HFFc6 (cell line): ENCODE measurements around the gene C22orf42. TPM values are rescaled to one million over a fixed set of nuclear protein-coding genes. Genes with fewer than 3 reads are reported as not detected.

Experiments
- DNase-seq: peaks from one replicate; pipeline ENCODE4 v3.0.0-alpha.2; 2018
- H3K27ac Mint-ChIP-seq: 2 replicates; pipeline ENCODE4 v1.8.0; 2020; ENCODE audit warnings: mild to moderate bottlenecking, mixed read lengths
- H3K27me3 Mint-ChIP-seq: 2 replicates; pipeline ENCODE4 v1.8.0; 2021; ENCODE audit warnings: mild to moderate bottlenecking, moderate library complexity, mixed read lengths; ENCODE audit not compliant: insufficient read depth
- H3K36me3 Mint-ChIP-seq: 2 replicates; pipeline ENCODE4 v1.8.0; 2021; ENCODE audit warnings: low read depth, mixed read lengths
- H3K4me1 Mint-ChIP-seq: 2 replicates; pipeline ENCODE4 v1.8.0; 2020; ENCODE audit warnings: low read depth, mixed read lengths
- H3K4me3 Mint-ChIP-seq: 2 replicates; pipeline ENCODE4 v1.8.0; 2020; ENCODE audit warnings: mild to moderate bottlenecking, moderate library complexity, mixed read lengths
- H3K9me3 Mint-ChIP-seq: 2 replicates; pipeline ENCODE4 v1.8.0; 2020; ENCODE audit warnings: mild to moderate bottlenecking, mixed read lengths
- CTCF ChIP-seq: fragments of 200-600 bp; sonication (generic); IDR thresholded peaks from 2 replicates; pipeline ENCODE4 v1.5.0; 2021; ENCODE audit warnings: antibody characterized with exemption, mild to moderate bottlenecking
- total RNA-seq, 6 experiments: library from RNA; stranded (reverse); fragmentation: NEBNext Ultra II Directional; extraction: Animal tissue kit (Norgen Biotek cat#: 25700); gene quantifications; 2 replicates in 1 of 6; 3 replicates in 5 of 6; pipeline ENCODE4 v1.2.3, GENCODE V29; 2021

The C22orf42 gene
- total RNA-seq, 6 experiments from 2014 or later: not detected

- no peak for DNase-seq
- TF ChIP-seq CTCF: no peak
- Mint-ChIP-seq H3K9me3 (no peaks in the 10 kb centered on the region), H3K27me3 (peaks cover 11% of the 10 kb centered on the region), H3K27ac (no peak overlapping the region), H3K4me1 (no peaks in the 10 kb centered on the region), H3K36me3 (no peaks in the 10 kb centered on the region), H3K4me3 (no peak overlapping the region)
Measured at GRCh38 chr22:32185821-32186220, 26.7 kb upstream of the C22orf42 start.

- no peaks in the 10 kb centered on the region for H3K36me3 Mint-ChIP-seq
- no peak for TF ChIP-seq CTCF
- no peaks in the 10 kb centered on the region for H3K9me3 Mint-ChIP-seq
- no peak overlapping the region for H3K27ac Mint-ChIP-seq
- no peaks in the 10 kb centered on the region for H3K4me1 Mint-ChIP-seq
- peaks cover 14% of the 10 kb centered on the region for H3K27me3 Mint-ChIP-seq
- DNase-seq: no peak
- H3K4me3 Mint-ChIP-seq: no peak overlapping the region
Measured at GRCh38 chr22:32183625-32184024, 24.5 kb upstream of the C22orf42 start.

GRCh38 chr22:32181043-32181442 lies 21.9 kb upstream of the C22orf42 start:
- no peak overlapping the region for H3K4me3 Mint-ChIP-seq
- DNase-seq: no peak
- no peak overlapping the region for H3K27ac Mint-ChIP-seq
- H3K9me3 Mint-ChIP-seq: no peaks in the 10 kb centered on the region
- TF ChIP-seq CTCF: no peak
- peaks cover 17% of the 10 kb centered on the region for H3K27me3 Mint-ChIP-seq
- H3K36me3 Mint-ChIP-seq: no peaks in the 10 kb centered on the region
- H3K4me1 Mint-ChIP-seq: no peaks in the 10 kb centered on the region

GRCh38 chr22:32177221-32177765 lies 18.2 kb upstream of the C22orf42 start:
- TF ChIP-seq CTCF: no peak
- peaks cover 24% of the 10 kb centered on the region for H3K27me3 Mint-ChIP-seq
- H3K4me1 Mint-ChIP-seq: no peaks in the 10 kb centered on the region
- H3K36me3 Mint-ChIP-seq: no peaks in the 10 kb centered on the region
- H3K9me3 Mint-ChIP-seq: no peaks in the 10 kb centered on the region
- H3K27ac Mint-ChIP-seq: no peak overlapping the region
- no peak for DNase-seq
- H3K4me3 Mint-ChIP-seq: no peak overlapping the region

GRCh38 chr22:32175683-32176644 lies 16.9 kb upstream of the C22orf42 start:
- H3K4me1 Mint-ChIP-seq: no peaks in the 10 kb centered on the region
- no peaks in the 10 kb centered on the region for H3K9me3 Mint-ChIP-seq
- peaks cover 30% of the 10 kb centered on the region for H3K27me3 Mint-ChIP-seq
- TF ChIP-seq CTCF: no peak
- no peak for DNase-seq
- no peak overlapping the region for H3K4me3 Mint-ChIP-seq
- no peak overlapping the region for H3K27ac Mint-ChIP-seq
- no peaks in the 10 kb centered on the region for H3K36me3 Mint-ChIP-seq
